Mesendoderm (in vitro differentiated cells): ENCODE measurements around the gene SLC35A1.
"Not testable (repeated sequence)": the region's sequence is repeated elsewhere in the genome, so short reads cannot be mapped to it uniquely, and the experiment has no call there.

Experiments used
- DNase-seq: peaks from one replicate; pipeline ENCODE4 v3.0.0; 2013
- H2AK5ac ChIP-seq: 2 replicates; pipeline ENCODE4 v1.6.1; 2013; ENCODE audit warnings: low read length, inconsistent platforms
- H2BK120ac ChIP-seq: 2 replicates; pipeline ENCODE4 v1.6.1; 2013; ENCODE audit warnings: low read depth, mild to moderate bottlenecking, low read length, moderate library complexity, mixed read lengths
- H2BK15ac ChIP-seq: replicated peaks from 2 replicates; pipeline ENCODE4 v1.6.1; 2013; ENCODE audit warnings: low read depth, mild to moderate bottlenecking, moderate library complexity
- H2BK5ac ChIP-seq: 2 replicates; pipeline ENCODE4 v1.6.1; 2013; ENCODE audit warnings: low read length, inconsistent platforms
- H3K18ac ChIP-seq: 2 replicates; pipeline ENCODE4 v1.6.1; 2013; ENCODE audit warnings: mild to moderate bottlenecking, low read length, mixed read lengths
- H3K23ac ChIP-seq: one replicate; pipeline ENCODE4 v1.6.1; 2013; ENCODE audit warnings: low read length
- H3K27ac ChIP-seq: 2 replicates; pipeline ENCODE4 v1.5.1; 2013; ENCODE audit warnings: low read depth, mild to moderate bottlenecking, inconsistent platforms, low read length, moderate library complexity
- H3K27me3 ChIP-seq: 2 replicates; pipeline ENCODE4 v1.6.1; 2013; ENCODE audit warnings: low read length, control low read depth, mild to moderate bottlenecking, inconsistent platforms; ENCODE audit not compliant: insufficient read depth, poor library complexity
- H3K36me3 ChIP-seq: 2 replicates; pipeline ENCODE4 v1.6.1; 2013; ENCODE audit warnings: low read length, inconsistent platforms; ENCODE audit not compliant: control insufficient read depth, insufficient read depth
- H3K4ac ChIP-seq: one replicate; pipeline ENCODE4 v1.6.1; 2013; ENCODE audit warnings: low read depth, mild to moderate bottlenecking, low read length, moderate library complexity
- H3K4me1 ChIP-seq: 2 replicates; pipeline ENCODE4 v1.6.1; 2013; ENCODE audit warnings: low read depth, low read length, inconsistent platforms; ENCODE audit not compliant: control insufficient read depth
- H3K4me2 ChIP-seq: 2 replicates; pipeline ENCODE4 v1.6.1; 2013; ENCODE audit warnings: low read length
- H3K4me3 ChIP-seq: 2 replicates; pipeline ENCODE4 v1.5.1; 2013; ENCODE audit warnings: mild to moderate bottlenecking, low read length
- H3K56ac ChIP-seq: one replicate; pipeline ENCODE4 v1.6.1; 2013; ENCODE audit warnings: low read length
- H3K79me1 ChIP-seq: 2 replicates; pipeline ENCODE4 v1.6.1; 2013; ENCODE audit warnings: low read length, inconsistent platforms
- H3K79me2 ChIP-seq: 2 replicates; pipeline ENCODE4 v1.6.1; 2013; ENCODE audit warnings: mild to moderate bottlenecking, low read length; ENCODE audit not compliant: control insufficient read depth, insufficient read depth
- H3K9ac ChIP-seq: 2 replicates; pipeline ENCODE4 v1.6.1; 2013; ENCODE audit warnings: low read length, inconsistent platforms
- H4K5ac ChIP-seq: one replicate; pipeline ENCODE4 v1.6.1; 2013; ENCODE audit warnings: low read length
- H4K8ac ChIP-seq: one replicate; pipeline ENCODE4 v1.6.1; 2013; ENCODE audit warnings: low read depth, mild to moderate bottlenecking, control low read depth, low read length, moderate library complexity
- WGBS: extraction: QIAGEN DNeasy Blood & Tissue Kit; methylation state at CpG from one replicate; pipeline ENCODE4 v1.1.7; 2013; ENCODE audit warnings: low lambda C conversion rate, missing lambda C conversion rate; ENCODE audit not compliant: insufficient coverage; ENCODE audit errors: extremely low coverage; 5-methylcytosine and 5-hydroxymethylcytosine counted together

SLC35A1 gene

DNA sequence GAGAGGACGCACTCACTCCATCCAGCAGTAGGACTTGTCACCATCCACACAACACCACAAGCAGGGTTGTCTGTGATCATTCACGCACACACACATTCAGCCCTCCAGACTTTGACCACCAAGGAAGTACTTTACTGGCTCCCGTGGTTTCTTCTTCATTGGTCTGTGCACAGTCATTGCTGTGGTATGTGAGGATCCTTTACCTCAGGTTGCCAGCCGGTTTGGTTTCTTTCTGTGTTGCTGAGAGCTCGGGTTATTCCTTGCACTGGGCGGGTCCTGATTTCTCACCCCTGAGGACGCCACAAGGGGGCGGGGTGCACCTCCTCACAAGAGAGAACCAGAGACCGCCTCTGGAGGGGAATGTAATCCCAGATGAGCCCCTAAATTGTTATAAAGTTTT, 11.2 kb downstream of the SLC35A1 start:
- Histone ChIP-seq H3K9ac (no peak overlapping the region), H4K5ac (no peak overlapping the region), H2AK5ac (no peak overlapping the region), H3K4me2 (no peak overlapping the region), H2BK120ac (no peak overlapping the region), H3K23ac (no peak overlapping the region), H3K4me1 (no peaks in the 10 kb centered on the region), H2BK15ac (no peak overlapping the region), H3K36me3 (no peaks in the 10 kb centered on the region), H3K27me3 (no peaks in the 10 kb centered on the region), H2BK5ac (no peak overlapping the region), H3K27ac (no peak overlapping the region), H4K8ac (no peak overlapping the region), H3K79me2 (no peaks in the 10 kb centered on the region), H3K18ac (no peak overlapping the region), H3K4ac (no peak overlapping the region), H3K4me3 (no peak overlapping the region), H3K56ac (no peak overlapping the region), H3K79me1 (no peaks in the 10 kb centered on the region)
- peak; percentile 94 for DNase-seq
- no CpG with 5 or more reads among the region's 9 CpGs for WGBS

DNA sequence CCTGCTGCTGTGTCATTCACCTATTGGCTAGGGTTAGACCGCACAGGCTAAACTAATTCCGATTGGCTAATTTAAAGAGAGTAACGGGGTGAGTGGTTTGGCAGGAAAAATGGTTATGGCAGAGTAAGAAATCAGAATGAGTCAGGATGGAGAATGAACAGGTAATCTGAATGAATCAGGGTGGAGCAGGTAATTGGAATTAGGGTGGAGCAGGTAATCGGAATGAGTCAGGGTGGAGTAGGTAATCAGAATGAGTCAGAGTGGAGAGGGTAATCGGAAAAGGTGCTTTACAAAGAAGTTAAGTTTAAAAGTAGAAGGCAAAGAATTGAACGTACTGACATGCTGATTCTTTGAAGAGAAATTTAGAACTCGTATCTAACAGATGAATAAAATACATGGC, 11.7 kb downstream of the SLC35A1 start:
- no peak overlapping the region for H2AK5ac ChIP-seq
- H3K4me3 ChIP-seq = no peak overlapping the region
- no peak overlapping the region for H2BK120ac ChIP-seq
- H3K4me1 ChIP-seq = no peaks in the 10 kb centered on the region
- no peak overlapping the region for H3K18ac ChIP-seq
- no peaks in the 10 kb centered on the region for H3K36me3 ChIP-seq
- no peak overlapping the region for H4K5ac ChIP-seq
- H3K79me1 ChIP-seq = no peaks in the 10 kb centered on the region
- H3K4ac ChIP-seq = no peak overlapping the region
- H2BK5ac ChIP-seq = no peak overlapping the region
- no peak for DNase-seq
- H4K8ac ChIP-seq = no peak overlapping the region
- no peaks in the 10 kb centered on the region for H3K27me3 ChIP-seq
- H3K9ac ChIP-seq = no peak overlapping the region
- no peak overlapping the region for H2BK15ac ChIP-seq
- no CpG with 5 or more reads among the region's 7 CpGs for WGBS
- no peak overlapping the region for H3K4me2 ChIP-seq
- H3K79me2 ChIP-seq = no peaks in the 10 kb centered on the region
- no peak overlapping the region for H3K56ac ChIP-seq
- H3K23ac ChIP-seq = no peak overlapping the region
- H3K27ac ChIP-seq = no peak overlapping the region

DNA sequence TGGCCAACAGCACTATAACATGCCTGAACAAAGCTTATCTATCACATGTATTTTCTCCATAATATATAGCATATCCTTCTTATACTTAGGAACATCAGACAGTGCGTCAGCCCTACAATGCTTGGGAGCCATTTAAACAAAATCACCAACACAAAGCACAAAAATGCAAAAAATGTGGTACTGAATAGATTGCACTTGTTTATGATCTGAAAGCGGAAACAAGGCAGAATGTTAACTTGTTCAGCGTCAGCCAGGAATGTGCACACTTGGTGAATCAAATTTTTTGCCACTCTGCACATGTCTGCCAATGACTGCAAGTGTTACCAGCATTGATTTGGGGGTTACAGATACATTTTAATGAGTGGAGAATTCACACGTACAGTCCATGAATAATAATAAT, 14.8 kb downstream of the SLC35A1 start:
- Histone ChIP-seq H3K23ac (no peak overlapping the region), H3K18ac (no peak overlapping the region), H3K4me3 (no peak overlapping the region), H3K9ac (no peak overlapping the region), H4K8ac (no peak overlapping the region), H3K27ac (no peak overlapping the region), H3K56ac (no peak overlapping the region), H2BK120ac (no peak overlapping the region), H3K4ac (no peak overlapping the region), H3K79me2 (no peaks in the 10 kb centered on the region), H2AK5ac (no peak overlapping the region), H2BK5ac (no peak overlapping the region), H2BK15ac (no peak overlapping the region), H3K36me3 (no peaks in the 10 kb centered on the region), H3K4me1 (no peaks in the 10 kb centered on the region), H3K4me2 (no peak overlapping the region), H3K27me3 (no peaks in the 10 kb centered on the region), H4K5ac (no peak overlapping the region), H3K79me1 (no peaks in the 10 kb centered on the region)
- DNase-seq = no peak
- no CpG with 5 or more reads among the region's 4 CpGs for WGBS

DNA sequence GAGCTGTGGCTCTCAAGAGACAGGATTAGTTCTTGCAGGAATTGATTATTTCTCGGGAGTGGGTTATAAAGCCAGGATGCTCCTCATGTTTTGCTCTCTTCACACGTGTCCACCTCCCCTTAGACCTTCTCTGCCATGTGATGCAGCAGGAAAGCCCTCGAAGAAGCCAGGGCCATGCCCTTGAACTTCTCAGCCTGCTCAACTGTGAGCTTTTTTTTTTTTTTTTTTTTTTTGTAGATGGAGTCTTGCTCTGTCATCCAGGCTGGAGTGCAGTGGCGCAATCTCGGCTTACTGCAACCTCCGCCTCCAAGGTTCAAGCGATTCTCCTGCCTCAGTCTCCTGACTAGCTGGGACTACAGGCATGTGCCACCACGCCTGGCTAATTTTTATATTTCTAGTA, 16.6 kb downstream of the SLC35A1 start:
- not testable (repeated sequence) for H2AK5ac ChIP-seq, H3K79me2 ChIP-seq, H3K79me1 ChIP-seq, H3K4me2 ChIP-seq, H3K36me3 ChIP-seq, H4K5ac ChIP-seq, H3K56ac ChIP-seq, H4K8ac ChIP-seq, H3K9ac ChIP-seq, H2BK120ac ChIP-seq, H3K27ac ChIP-seq, H2BK5ac ChIP-seq, H3K27me3 ChIP-seq, DNase-seq, H3K4me3 ChIP-seq, H3K4ac ChIP-seq, H2BK15ac ChIP-seq, H3K23ac ChIP-seq, H3K4me1 ChIP-seq, H3K18ac ChIP-seq
- WGBS = no CpG with 5 or more reads among the region's 8 CpGs

DNA sequence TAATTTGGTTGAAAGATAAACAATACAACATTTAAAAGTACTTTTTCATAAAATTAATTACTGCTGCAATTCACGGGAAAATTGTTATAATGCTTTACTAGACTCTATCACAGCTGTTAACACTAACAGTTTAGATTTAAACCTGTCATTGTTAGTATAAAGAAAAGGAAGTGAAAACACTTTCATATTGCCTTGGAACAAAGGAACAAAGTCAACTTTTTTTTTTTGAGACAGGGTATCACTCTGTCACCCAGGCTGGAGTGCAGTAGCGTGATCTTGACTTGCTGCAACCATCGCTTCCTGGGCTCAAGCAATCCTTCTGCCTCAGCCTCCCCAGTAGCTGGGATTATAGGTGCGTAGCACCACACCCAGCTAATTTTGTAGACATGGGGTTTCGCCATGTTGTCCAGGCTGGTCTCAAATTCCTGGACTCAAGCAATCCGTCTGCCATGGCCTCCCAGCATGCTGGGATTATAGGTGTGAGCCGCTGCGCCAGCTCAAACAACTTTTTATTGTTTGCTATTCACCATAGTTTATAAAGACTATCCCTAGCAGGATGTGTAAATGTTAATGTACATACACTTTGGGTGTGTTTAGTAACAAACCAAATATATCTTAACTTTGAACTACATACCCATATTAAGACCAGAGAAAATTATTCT, 22.1 kb downstream of the SLC35A1 start:
- Histone ChIP-seq H2AK5ac (no peak overlapping the region), H2BK15ac (no peak overlapping the region), H3K56ac (no peak overlapping the region), H3K4me3 (no peak overlapping the region), H4K5ac (no peak overlapping the region), H3K23ac (no peak overlapping the region), H3K79me2 (no peaks in the 10 kb centered on the region), H4K8ac (no peak overlapping the region), H2BK5ac (no peak overlapping the region), H3K9ac (no peak overlapping the region), H3K79me1 (no peaks in the 10 kb centered on the region), H3K4me1 (no peaks in the 10 kb centered on the region), H2BK120ac (no peak overlapping the region), H3K27me3 (no peaks in the 10 kb centered on the region), H3K27ac (no peak overlapping the region), H3K18ac (no peak overlapping the region), H3K36me3 (no peaks in the 10 kb centered on the region), H3K4me2 (no peak overlapping the region), H3K4ac (no peak overlapping the region)
- no peak for DNase-seq
- WGBS = no CpG with 5 or more reads among the region's 8 CpGs

DNA sequence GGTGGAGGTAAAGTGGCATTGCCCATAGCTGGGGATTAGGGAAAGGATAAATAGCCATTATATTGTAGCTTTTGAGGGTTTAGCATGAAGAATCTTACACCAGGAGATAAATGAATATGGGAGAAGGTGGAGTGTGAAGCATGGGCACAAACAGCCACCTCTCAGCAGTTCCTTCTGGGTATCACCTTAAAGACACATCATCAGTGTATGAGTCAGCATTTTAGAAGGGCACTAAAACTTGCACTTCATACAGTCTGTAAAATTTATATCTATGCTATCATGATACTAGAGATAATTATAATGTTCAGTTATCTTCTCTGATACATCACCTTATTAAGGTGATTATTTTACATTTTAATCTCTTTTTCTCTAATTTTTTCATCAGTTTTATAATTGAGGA, 25.3 kb downstream of the SLC35A1 start:
- H3K18ac ChIP-seq = no peak overlapping the region
- H3K56ac ChIP-seq = no peak overlapping the region
- H3K27me3 ChIP-seq = no peaks in the 10 kb centered on the region
- H3K27ac ChIP-seq = no peak overlapping the region
- H3K23ac ChIP-seq = no peak overlapping the region
- no peak for DNase-seq
- H2BK15ac ChIP-seq = no peak overlapping the region
- H3K9ac ChIP-seq = no peak overlapping the region
- no peak overlapping the region for H4K8ac ChIP-seq
- H2BK5ac ChIP-seq = no peak overlapping the region
- H3K36me3 ChIP-seq = no peaks in the 10 kb centered on the region
- no peak overlapping the region for H3K4ac ChIP-seq
- no peak overlapping the region for H3K4me3 ChIP-seq
- H3K79me2 ChIP-seq = no peaks in the 10 kb centered on the region
- no peak overlapping the region for H3K4me2 ChIP-seq
- no peak overlapping the region for H2AK5ac ChIP-seq
- H3K79me1 ChIP-seq = no peaks in the 10 kb centered on the region
- no peak overlapping the region for H2BK120ac ChIP-seq
- H4K5ac ChIP-seq = no peak overlapping the region
- H3K4me1 ChIP-seq = no peaks in the 10 kb centered on the region
